ENCODE results near the gene DENND2A. TPM values are rescaled to one million over a fixed set of nuclear protein-coding genes. Genes with fewer than 3 reads are reported as not detected.

Gene DENND2A
- total RNA-seq, 1 experiment from 2014 or later, result 0.49 TPM

GRCh38 chr7:140643416-140643815, 2.8 kb upstream of the DENND2A start:
- no TSS peak for BruUV-seq (replicated peaks)
- ChIA-PET CTCF (no interaction called here), POLR2A (ENCODE audit: low non-redundant PET) (no interaction called here)
- no peaks in the 10 kb centered on the region for H3K36me3 ChIP-seq (ENCODE audit: insufficient read depth, low read length, poor library complexity, severe bottlenecking)
- peaks cover 6% of the 10 kb centered on the region for H3K27me3 ChIP-seq (replicated peaks; ENCODE audit: insufficient read depth, low read depth, low read length, poor library complexity)
- no peak overlapping the region for H3K27ac ChIP-seq (ENCODE audit: low read depth, low read length, poor library complexity, severe bottlenecking)
- H3K4me1 ChIP-seq (ENCODE audit: insufficient read depth, low read length, poor library complexity, severe bottlenecking), result peaks cover 3% of the 10 kb centered on the region
- no peaks in the 10 kb centered on the region for H3K9me3 ChIP-seq (ENCODE audit: low read depth, low read length, poor library complexity, severe bottlenecking)
- DNase-seq (ENCODE audit: low spot score), result no peak
- no peak for TF ChIP-seq CTCF (conservative IDR thresholded peaks at IDR 0.05; ENCODE audit: low read depth, low read length)
- TF ChIP-seq EZH2 (IDR thresholded peaks at IDR 0.05; ENCODE audit: borderline replicate concordance, low read depth, low read length, poor library complexity, severe bottlenecking), result no peak
- intact Hi-C loops (cut with micrococcal nuclease; ENCODE audit: unreplicated experiment), result no loop called here
- no peak overlapping the region for H3K4me3 ChIP-seq (ENCODE audit: low read depth, low read length, poor library complexity, severe bottlenecking)

GRCh38 chr7:140641524-140642195, 1.0 kb upstream of the DENND2A start:
- ChIA-PET POLR2A (ENCODE audit: low non-redundant PET) (no interaction called here), CTCF (interaction anchor here (0.6 kb wide), 1 partner anchor 428 kb away, joined by 3 read pairs; no protein-coding TSS in a partner anchor)
- no peak for TF ChIP-seq CTCF (conservative IDR thresholded peaks at IDR 0.05; ENCODE audit: low read depth, low read length)
- no peak for TF ChIP-seq EZH2 (IDR thresholded peaks at IDR 0.05; ENCODE audit: borderline replicate concordance, low read depth, low read length, poor library complexity, severe bottlenecking)
- H3K4me1 ChIP-seq (ENCODE audit: insufficient read depth, low read length, poor library complexity, severe bottlenecking), result peaks cover 3% of the 10 kb centered on the region
- peaks cover 6% of the 10 kb centered on the region for H3K27me3 ChIP-seq (replicated peaks; ENCODE audit: insufficient read depth, low read depth, low read length, poor library complexity)
- no peak overlapping the region for H3K27ac ChIP-seq (ENCODE audit: low read depth, low read length, poor library complexity, severe bottlenecking)
- H3K36me3 ChIP-seq (ENCODE audit: insufficient read depth, low read length, poor library complexity, severe bottlenecking), result no peaks in the 10 kb centered on the region
- intact Hi-C loops (cut with micrococcal nuclease; ENCODE audit: unreplicated experiment), result no loop called here
- H3K4me3 ChIP-seq (ENCODE audit: low read depth, low read length, poor library complexity, severe bottlenecking), result no peak overlapping the region
- DNase-seq (ENCODE audit: low spot score), result no peak
- no TSS peak for BruUV-seq (replicated peaks)
- H3K9me3 ChIP-seq (ENCODE audit: low read depth, low read length, poor library complexity, severe bottlenecking), result no peaks in the 10 kb centered on the region

- no peak overlapping the region for H3K27ac ChIP-seq (ENCODE audit: low read depth, low read length, poor library complexity, severe bottlenecking)
- POLR2A ChIA-PET (ENCODE audit: low non-redundant PET), result no interaction called here
- H3K4me3 ChIP-seq (ENCODE audit: low read depth, low read length, poor library complexity, severe bottlenecking), result peak overlapping the region; percentile 46
- H3K27me3 ChIP-seq (replicated peaks; ENCODE audit: insufficient read depth, low read depth, low read length, poor library complexity), result peaks cover 6% of the 10 kb centered on the region
- no TSS peak for BruUV-seq (replicated peaks)
- DNase-seq (ENCODE audit: low spot score), result no peak
- peaks cover 3% of the 10 kb centered on the region for H3K4me1 ChIP-seq (ENCODE audit: insufficient read depth, low read length, poor library complexity, severe bottlenecking)
- H3K36me3 ChIP-seq (ENCODE audit: insufficient read depth, low read length, poor library complexity, severe bottlenecking), result no peaks in the 10 kb centered on the region
- H3K9me3 ChIP-seq (ENCODE audit: low read depth, low read length, poor library complexity, severe bottlenecking), result no peaks in the 10 kb centered on the region
- intact Hi-C loops (cut with micrococcal nuclease; ENCODE audit: unreplicated experiment), result no loop called here
- CTCF ChIA-PET, result no interaction called here
- no peak for TF ChIP-seq EZH2 (IDR thresholded peaks at IDR 0.05; ENCODE audit: borderline replicate concordance, low read depth, low read length, poor library complexity, severe bottlenecking)
- TF ChIP-seq CTCF (conservative IDR thresholded peaks at IDR 0.05; ENCODE audit: low read depth, low read length), result no peak
Observed at GRCh38 chr7:140640060-140640637, 464 bp downstream of the DENND2A start.
